IPS-NIHi7 (cell line): ENCODE measurements around the gene MUCL3.
"Not testable (repeated sequence)": the region's sequence is repeated elsewhere in the genome, so short reads cannot be mapped to it uniquely, and the experiment has no call there.

Experiments
- DNase-seq: peaks from one replicate; pipeline ENCODE4 v3.0.0; 2012; ENCODE audit warnings: mixed read lengths; ENCODE audit errors: extremely low spot score

Gene MUCL3

DNA sequence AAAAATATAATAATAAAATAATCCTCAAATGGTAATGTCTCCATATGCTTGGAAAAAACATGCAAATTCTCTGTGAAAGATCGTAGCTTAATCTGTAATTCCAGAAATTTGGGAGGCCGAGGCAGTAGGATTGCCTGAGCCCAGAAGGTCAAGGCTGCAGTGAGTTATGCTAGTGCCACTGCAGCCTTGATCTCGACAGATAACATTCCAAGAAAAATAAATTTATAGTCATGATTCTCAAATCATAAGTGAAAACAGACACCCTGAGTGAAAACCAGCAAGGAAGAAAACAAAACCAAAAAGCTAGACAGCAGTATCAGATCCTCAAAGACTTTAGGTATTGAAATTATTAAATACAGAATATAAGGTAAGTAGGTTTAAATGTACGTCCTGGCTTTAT, 38.9 kb downstream of the MUCL3 start:
- DNase-seq: no peak

DNA sequence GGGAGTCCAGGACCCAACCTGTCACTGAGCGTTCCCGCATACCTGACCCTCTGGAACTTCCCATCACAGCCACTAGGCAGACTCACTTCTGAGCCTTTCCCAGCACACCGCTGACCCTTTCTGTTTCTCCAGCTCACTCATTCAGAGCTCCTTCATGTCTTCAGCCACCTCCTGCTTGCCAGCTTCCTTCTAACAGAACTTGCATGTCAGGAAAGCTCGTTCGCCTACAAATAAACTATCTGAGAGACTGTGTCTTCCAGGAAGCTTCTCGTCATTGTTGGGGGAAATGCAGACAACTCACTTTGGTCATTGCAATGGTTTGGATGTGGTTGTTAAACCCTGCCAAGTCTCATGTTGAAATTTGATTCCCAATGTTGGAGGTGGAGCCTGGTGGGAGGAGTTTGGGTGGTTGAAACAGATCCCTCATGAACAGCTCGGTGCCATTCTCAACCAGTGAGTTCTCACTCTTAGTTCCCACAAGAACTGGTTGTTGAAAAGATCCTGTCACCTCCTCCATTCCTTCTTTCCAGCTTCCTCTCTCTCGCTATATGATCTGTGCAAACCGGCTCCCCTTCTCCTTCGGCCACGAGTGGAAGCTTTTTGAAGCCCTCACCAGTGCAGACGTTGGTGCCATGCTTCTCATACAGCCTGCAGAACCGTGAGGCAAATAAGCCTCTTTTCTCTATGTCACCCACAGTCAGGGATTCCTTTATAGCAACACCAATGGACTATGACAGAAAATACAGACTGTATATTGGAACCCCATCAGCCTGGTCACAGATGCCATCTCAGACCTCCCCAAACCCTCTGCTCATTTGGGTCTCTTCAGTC, 41.4 kb downstream of the MUCL3 start:
- peak; percentile 86 for DNase-seq

DNA sequence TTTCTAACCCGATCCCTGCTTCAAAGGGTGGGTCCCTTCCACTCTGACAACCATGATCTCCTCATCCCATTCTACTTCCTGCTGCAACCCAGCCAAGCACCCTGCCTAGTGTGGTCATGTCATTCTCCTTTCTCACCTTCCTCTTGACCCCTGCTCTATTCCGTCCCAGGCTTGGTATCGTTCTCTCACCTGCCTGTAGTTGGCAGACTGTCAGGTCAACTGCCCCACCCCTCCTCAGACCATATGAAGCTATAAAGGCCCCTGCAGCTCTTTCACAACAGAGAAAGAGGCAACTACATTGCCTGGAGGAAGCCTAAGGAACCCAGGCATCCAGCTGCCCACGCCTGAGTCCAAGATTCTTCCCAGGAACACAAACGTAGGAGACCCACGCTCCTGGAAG, 42.7 kb downstream of the MUCL3 start, which contains the start of gene MUC21:
Gene MUC21 (plus strand): TSS at position 280 of the 400 bp plus-strand sequence. CDS start 241 bp downstream, outside the sequence.
- no peak for DNase-seq

DNA sequence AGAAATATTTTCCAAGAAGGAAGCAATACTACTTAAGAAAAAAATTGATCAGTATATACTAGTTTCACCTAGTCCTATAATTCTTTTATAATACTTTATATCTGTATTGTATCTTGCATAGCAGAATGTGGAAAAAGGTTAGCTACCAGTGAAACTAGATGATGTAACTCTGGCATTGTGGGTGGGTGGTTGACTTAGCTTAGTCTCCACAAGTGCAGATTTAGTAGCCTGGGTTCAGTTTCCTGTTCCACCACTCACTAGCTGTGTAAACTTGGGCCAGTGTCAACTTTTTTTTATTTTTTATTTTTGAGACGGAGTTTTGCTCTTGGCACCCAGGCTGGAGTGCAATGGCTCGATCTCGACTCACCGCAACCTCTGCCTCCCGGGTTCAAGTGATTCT, 44.7 kb downstream of the MUCL3 start:
- DNase-seq: no peak

DNA sequence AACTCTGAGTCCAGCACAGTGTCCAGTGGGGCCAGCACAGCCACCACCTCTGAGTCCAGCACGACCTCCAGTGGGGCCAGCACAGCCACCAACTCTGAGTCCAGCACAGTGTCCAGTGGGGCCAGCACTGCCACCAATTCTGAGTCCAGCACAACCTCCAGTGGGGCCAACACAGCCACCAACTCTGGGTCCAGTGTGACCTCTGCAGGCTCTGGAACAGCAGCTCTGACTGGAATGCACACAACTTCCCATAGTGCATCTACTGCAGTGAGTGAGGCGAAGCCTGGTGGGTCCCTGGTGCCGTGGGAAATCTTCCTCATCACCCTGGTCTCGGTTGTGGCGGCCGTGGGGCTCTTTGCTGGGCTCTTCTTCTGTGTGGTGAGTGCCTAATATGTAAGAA, 46.5 kb downstream of the MUCL3 start:
- DNase-seq: no peak

DNA sequence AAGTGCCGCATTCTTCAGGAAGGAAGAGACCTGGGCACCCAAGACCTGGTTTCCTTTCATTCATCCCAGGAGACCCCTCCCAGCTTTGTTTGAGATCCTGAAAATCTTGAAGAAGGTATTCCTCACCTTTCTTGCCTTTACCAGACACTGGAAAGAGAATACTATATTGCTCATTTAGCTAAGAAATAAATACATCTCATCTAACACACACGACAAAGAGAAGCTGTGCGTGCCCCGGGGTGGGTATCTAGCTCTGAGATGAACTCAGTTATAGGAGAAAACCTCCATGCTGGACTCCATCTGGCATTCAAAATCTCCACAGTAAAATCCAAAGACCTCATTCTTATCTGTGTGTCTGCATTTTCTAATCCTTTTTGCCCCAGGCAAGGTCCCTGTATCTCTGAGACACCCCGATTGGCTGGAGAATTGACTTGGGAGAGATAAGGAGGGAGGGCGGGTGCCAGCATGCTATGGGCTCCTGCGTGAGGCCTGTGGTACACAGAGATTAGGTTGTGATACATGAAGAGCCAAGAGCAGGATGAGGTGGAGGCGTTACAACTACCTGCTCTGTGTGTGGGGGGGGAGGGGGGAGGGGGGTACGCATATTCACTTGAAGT, 47.5 kb downstream of the MUCL3 start:
- peak; percentile 39 for DNase-seq

DNA sequence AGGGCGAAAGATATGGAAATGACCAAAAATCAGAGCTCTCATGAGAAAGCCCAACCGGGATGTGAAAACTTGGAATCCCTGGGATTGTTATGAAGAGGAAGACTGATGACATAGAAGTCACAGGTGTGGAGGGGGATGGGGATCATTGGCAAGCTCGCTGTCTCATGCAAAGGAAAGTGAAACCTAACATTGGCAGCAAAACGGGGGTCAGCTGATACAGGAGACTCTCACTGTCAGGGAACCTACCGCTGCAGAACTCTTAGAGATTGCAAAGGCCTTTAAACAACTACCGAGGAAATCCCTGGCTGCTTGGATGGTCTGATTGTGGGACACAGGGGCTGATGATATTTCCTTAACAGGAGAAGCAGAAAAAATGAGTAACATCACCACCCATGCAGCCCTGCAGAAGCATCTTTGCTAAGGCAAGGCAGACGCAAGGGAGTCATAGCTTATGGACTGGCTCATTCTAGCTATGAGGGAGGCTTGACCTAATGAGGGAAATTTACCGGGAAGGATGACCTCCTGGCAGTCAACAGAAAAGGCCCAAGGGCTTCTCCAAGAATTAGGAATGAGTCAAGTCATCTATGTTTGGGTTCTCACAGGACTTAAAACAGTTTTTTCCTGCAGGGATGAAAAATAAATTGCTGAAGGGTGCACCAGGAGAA, 49.8 kb downstream of the MUCL3 start:
- DNase-seq: no peak

DNA sequence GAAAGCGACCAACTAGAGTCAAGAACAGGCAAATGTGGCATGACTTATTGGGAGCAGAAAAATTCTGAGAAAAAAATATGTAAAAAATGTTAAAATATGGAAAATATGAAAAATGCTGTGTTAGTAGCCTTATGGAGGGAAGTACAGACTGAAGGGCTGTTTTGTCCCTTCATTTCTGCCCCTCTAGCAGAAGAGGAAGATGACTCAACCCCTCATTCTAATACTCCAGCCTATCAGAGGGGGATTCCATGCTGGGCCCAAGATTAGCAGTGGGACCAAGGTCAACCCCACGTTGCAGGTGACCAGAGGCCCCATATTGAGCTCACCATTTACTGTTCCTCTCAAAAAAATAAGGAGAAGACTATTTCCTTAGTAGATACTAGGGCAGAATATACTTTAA, 51.1 kb downstream of the MUCL3 start:
- no peak for DNase-seq

DNA sequence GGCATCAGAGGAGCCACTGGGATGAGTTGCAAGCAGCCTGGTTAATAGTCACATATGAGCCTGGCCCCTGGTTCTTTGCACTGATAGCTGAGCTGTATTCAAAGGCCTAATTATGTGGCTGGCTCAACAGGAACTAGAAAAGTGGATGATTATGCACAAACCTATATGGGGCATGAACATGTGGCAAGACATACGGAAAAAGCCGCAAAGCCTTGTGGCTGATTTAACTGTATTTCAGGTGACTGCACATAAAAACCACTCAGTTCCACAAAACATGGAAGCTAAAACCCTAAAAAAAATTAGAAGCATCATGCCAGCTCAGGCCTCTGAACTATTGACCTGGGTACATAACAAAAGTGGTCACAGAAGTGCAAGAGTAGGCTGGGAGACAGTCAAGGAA, 56.5 kb downstream of the MUCL3 start:
- no peak for DNase-seq

DNA sequence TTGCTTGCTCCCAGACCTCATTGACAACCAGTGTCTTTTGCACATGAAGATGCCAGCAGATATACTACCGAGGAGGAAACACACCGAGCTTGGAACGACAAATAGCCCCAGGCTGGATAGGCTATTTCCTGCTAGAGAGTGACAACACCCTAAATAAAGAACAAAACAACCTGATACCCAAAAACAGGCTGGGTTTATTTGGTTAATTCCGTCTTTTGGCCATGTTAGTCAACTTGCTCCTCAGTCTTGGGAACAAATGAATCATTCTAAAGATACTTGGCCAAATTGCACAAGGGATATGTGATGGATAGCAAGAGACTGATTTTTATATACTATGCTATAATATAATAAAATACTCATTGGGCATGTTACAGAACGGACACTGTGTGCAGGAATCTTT, 58.0 kb downstream of the MUCL3 start:
- no peak for DNase-seq

DNA sequence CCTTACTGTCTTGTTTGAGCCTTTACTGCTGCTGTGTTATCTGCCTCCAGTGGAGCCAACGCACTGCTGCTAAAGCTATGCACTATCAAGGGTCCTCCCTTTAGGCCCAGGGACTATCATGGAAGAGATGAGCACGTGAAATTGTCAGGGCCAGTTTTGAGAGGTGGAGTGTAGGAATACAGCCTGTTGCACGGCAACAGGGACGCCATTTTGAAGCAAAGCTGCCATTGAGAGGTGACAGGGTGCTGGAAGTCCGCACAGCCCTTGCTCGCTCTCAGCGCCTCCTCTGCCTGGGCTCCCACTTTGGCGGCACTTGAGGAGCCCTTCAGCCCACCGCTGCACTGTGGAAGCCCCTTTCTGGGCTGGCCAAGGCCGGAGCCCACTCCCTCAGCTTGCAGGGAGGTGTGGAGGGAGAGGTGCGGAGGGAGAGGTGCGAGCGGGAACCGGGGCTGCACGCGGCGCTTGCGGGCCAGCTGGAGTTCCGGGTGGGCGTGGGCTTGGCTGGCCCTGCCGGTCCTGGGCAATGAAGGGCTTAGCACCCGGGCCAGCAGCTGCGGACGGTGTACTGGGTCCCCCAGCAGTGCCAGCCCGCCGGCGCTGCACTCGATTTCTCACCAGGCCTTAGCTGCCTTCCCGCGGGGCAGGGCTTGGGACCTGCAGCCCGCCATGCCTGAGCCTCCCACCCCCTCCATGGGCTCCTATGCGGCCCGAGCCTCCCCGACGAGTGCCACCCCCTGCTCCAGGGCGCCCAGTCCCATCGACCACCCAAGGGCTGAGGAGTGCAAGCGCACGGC, 59.5 kb downstream of the MUCL3 start:
- not testable (repeated sequence) for DNase-seq

DNA sequence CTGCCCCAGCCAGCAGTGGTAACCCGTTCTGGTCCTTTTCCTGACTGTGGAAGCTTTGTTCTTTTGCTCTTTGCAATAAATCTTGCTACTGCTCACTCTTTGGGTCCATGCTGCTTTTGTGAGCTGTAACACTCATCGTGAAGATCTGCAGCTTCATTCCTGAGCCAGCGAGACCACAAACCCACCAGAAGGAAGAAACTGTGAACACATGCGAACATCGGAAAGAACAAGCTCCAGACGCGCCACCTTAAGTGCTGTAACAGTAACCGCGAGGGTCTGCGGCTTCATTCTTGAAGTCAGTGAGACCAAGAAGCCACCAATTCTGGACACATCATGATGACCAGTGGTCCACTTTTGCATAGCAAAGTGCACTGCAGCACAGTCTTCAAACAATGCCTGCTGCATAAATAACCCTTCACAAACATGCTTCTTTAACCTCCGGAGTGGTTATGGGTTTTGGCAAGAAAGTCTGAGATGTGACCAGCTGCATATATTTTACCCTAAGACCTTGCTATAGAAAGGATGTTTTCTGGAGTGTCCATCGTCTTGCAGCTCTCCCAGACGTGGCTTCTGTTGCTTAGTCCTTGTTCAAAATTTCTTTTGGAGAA, 60.6 kb downstream of the MUCL3 start:
- no peak for DNase-seq

DNA sequence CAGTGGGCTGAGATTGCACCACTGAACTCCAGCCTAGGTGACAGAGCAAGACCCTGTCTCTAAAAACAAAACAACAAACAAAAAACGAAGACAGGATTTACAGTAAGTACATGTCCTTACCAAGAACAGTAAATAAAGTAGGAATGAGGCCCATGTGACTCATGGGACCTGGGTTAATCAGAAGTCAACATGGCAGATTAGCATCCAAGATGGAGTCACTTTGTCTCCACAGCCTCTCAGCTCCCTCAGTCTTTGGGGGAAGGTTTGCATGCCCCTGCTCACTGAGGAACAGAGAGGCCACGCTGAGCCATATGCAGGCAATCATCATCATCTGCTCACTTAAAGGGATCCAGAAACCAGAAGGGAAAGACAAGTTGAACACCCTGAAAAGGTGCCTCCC, 61.7 kb downstream of the MUCL3 start:
- no peak for DNase-seq
